ENCODE results near the gene APLN.

The APLN gene

DNA sequence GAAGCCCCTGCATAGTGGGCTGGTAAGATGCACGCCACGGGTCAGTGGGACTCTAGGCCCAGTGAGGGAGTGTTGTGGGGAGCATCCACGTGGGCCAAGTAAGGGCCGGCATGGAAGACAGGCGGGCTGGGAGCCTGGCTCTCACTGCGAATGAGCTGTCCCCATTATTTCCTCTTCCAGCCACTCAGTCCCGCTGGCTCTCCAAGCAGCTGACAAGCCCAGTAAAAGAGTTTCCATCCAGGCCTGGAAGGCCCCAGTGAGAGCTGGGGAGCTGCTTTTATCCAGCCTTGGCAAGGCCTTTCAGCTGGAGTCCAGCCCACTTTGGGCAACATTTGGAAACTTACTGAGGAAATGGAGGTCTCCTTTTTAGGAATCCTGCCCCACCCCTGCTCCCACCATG is 24.9 kb downstream of the APLN start:
- TF ChIP-seq, protein P1, sequence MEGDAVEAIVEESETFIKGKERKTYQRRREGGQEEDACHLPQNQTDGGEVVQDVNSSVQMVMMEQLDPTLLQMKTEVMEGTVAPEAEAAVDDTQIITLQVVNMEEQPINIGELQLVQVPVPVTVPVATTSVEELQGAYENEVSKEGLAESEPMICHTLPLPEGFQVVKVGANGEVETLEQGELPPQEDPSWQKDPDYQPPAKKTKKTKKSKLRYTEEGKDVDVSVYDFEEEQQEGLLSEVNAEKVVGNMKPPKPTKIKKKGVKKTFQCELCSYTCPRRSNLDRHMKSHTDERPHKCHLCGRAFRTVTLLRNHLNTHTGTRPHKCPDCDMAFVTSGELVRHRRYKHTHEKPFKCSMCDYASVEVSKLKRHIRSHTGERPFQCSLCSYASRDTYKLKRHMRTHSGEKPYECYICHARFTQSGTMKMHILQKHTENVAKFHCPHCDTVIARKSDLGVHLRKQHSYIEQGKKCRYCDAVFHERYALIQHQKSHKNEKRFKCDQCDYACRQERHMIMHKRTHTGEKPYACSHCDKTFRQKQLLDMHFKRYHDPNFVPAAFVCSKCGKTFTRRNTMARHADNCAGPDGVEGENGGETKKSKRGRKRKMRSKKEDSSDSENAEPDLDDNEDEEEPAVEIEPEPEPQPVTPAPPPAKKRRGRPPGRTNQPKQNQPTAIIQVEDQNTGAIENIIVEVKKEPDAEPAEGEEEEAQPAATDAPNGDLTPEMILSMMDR (conservative IDR thresholded peaks at IDR 0.05): no peak
- no peak for TF ChIP-seq ZFX (IDR thresholded peaks at IDR 0.05)
- H3K27ac ChIP-seq: no peak overlapping the region

DNA sequence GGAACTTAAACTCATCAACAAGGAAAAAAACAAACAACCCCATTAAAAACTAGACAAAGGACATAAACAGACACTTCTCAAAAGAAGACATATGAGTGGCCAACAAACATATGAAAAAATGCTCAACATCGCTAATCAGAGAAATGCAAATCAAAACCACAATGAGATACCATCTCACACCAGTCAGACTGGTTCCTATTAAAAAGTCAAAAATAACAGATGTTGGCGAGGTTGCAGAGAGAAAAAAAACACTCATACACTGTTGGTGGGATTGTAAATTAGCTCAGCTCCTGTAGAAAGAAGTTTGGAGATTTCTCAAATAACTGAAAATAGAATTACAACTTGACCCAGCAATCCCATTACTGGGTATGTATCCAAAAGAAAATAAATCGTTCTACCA is 28.7 kb downstream of the APLN start:
- TF ChIP-seq, protein P1 (conservative IDR thresholded peaks at IDR 0.05): no peak
- no peak for TF ChIP-seq ZFX (IDR thresholded peaks at IDR 0.05)
- H3K27ac ChIP-seq: no peak overlapping the region; the same call in 1 of the 2 replicates

DNA sequence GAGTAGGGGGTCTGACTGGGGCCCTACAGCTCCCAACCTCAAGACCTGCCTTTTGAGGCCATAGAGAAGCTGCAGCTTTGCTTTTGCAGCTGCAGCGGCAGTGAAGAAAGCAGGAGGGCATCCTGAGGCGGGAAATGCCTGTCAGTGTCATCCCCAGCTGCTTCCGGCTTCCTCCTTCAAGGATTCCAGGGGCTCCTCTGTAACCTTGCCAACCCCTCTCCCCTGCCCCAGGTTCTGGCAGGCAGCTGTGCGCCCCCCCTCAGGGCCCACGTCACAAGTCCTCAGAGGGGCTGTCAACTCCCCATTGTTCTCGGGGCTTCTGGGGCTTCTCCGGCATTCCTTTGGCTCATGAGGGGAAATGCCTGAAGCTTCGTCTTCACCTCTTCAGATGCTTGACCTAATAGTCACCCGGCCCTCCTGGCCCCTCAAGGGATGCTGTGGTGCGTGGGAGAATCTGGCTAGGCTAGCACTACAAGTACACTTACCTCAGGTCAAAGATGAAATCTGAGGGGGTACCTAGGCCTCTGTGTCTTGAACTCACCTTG is 31.9 kb downstream of the APLN start:
- H3K27ac ChIP-seq: no peak overlapping the region
- TF ChIP-seq, protein P1 (conservative IDR thresholded peaks at IDR 0.05): no peak
- TF ChIP-seq ZFX (IDR thresholded peaks at IDR 0.05): no peak

- TF ChIP-seq, protein P1 (conservative IDR thresholded peaks at IDR 0.05): no peak
- no peak for TF ChIP-seq ZFX (IDR thresholded peaks at IDR 0.05)
- no peak overlapping the region for H3K27ac ChIP-seq
Observed at GRCh38 chrX:129618997-129619396, 35.8 kb downstream of the APLN start.

GRCh38 chrX:129617420-129617819 is 37.3 kb downstream of the APLN start:
- H3K27ac ChIP-seq: no peak overlapping the region
- TF ChIP-seq, protein P1 (conservative IDR thresholded peaks at IDR 0.05): no peak
- no peak for TF ChIP-seq ZFX (IDR thresholded peaks at IDR 0.05)

DNA sequence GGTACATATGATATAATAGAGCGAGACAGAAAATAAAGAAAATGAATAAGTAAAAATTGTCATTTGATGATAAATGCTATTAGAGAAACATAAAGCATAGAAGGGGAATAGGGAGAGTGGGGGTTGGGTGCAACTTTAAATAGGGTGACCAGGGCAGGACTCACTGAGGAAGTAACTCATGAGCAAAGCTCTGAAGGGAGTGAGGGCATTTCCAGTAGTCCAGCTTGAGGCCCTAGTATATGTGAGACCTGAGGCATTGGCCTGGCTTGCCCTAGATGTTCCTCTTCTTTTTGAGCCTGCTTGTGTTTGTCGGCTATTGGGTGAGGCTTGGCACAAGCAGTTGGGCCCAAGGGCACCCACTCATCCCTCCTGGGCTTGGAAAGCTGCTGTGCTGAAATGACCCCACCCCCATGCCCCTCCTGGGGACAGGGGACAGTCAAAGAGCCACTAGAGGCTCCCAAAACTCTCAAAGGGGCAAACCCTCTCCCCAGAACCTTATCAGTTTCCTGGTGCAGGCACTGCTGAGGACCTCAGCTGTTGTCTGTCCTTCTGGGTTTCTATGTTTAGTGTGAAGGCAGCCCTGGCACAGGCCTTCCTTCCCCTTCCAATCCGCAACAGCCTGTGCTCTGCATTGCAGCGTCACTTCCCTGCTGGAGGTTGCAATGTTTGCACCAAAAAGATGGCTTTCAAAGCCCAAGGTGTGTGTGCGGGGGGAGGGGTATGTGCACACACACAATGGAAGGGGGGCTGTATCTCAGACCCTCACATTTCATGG is 40.1 kb downstream of the APLN start:
- no peak for TF ChIP-seq ZFX (IDR thresholded peaks at IDR 0.05)
- TF ChIP-seq, protein P1 (conservative IDR thresholded peaks at IDR 0.05): no peak
- H3K27ac ChIP-seq: no peak overlapping the region

DNA sequence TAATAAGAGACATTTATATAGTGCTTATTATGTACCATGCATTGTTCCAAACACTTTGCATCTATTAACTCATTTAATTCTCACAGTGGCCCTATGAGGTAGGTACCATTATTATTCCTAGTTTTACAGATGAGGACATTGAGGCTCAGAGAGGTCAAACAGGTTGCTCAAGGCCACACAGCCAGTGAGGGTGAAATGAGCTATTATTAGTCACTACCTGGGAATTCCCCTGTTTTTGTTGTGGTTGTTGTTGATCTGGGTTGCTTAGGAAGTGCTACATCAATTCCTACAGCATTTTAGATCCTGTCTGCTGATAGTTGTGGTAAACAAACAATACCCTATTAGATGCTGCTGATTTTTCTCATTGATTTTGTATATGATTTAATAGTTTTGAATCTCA is 41.2 kb downstream of the APLN start:
- no peak for TF ChIP-seq ZFX (IDR thresholded peaks at IDR 0.05)
- TF ChIP-seq, protein P1 (conservative IDR thresholded peaks at IDR 0.05): no peak
- no peak overlapping the region for H3K27ac ChIP-seq

All from C4-2B (cell line).